B cell (primary cell): ENCODE results near the gene TEX10. TPM values are rescaled to one million over a fixed set of nuclear protein-coding genes. Genes with fewer than 3 reads are reported as not detected.

Experiments
- ATAC-seq: fragments of 200-7000 bp; cut with Tn5 transposase; one replicate; pipeline ENCODE4 v1.10.0; 2021; ENCODE audit warnings: low read depth, mild to moderate bottlenecking, moderate number of reproducible peaks, moderate library complexity
- CTCF ChIA-PET: fragments of 350-600 bp; sonication (Branson Sonifier 250); formaldehyde crosslinking; loops from one replicate; lab custom pipeline; 2021; ENCODE audit warnings: antibody characterized with exemption, inconsistent platforms; lab: Charles Lee
- POLR2A ChIA-PET: fragments of 350-600 bp; sonication (Branson Sonifier 250); formaldehyde crosslinking; loops from one replicate; lab custom pipeline; 2021; ENCODE audit warnings: antibody characterized with exemption; lab: Charles Lee
- DNase-seq: peaks from one replicate; pipeline ENCODE4 v3.0.0; 2013
- H2AFZ ChIP-seq: 2 replicates; pipeline ENCODE4 v1.6.1; 2012; ENCODE audit warnings: mild to moderate bottlenecking, low read depth, low read length; ENCODE audit not compliant: insufficient read depth, poor library complexity, severe bottlenecking
- H3K27ac ChIP-seq, 2 donors: 1 replicate in 1 of 2; 2 replicates in 1 of 2; pipeline ENCODE4 v1.5.1; 2012 to 2013; ENCODE audit warnings: low read length in 2 of 2, mild to moderate bottlenecking in 2 of 2, moderate library complexity in 1 of 2
- H3K27me3 ChIP-seq, 4 experiments: fragments of 200-600 bp in 1 of 4; sonication (generic) in 1 of 4; replicated peaks in 1 of 4; 1 replicate in 2 of 4; 2 replicates in 2 of 4; pipeline versions ENCODE4 v1.6.1 to v1.7.0; 2013 to 2016; ENCODE audit warnings: low read length in 3 of 4, mild to moderate bottlenecking in 2 of 4, mixed read lengths in 1 of 4, moderate library complexity in 1 of 4; ENCODE audit not compliant: insufficient read depth in 4 of 4, control insufficient read depth in 3 of 4; ENCODE audit errors: control extremely low read depth in 1 of 4
- H3K36me3 ChIP-seq, 2 experiments: replicated peaks in 1 of 2; 1 replicate in 1 of 2; 2 replicates in 1 of 2; pipeline versions ENCODE4 v1.6.1 to v1.7.1; 2013; ENCODE audit warnings: low read length in 1 of 2; ENCODE audit not compliant: insufficient read depth in 2 of 2, control insufficient read depth in 1 of 2; ENCODE audit errors: control extremely low read depth in 1 of 2, extremely low read depth in 1 of 2
- H3K4me1 ChIP-seq, 2 donors: fragments of 200-600 bp in 1 of 2; sonication (generic) in 1 of 2; 1 replicate in 1 of 2; 2 replicates in 1 of 2; pipeline versions ENCODE4 v1.5.1 to v1.6.1; 2013 to 2017; ENCODE audit warnings: low read length in 2 of 2; ENCODE audit not compliant: control insufficient read depth in 2 of 2, insufficient read depth in 2 of 2
- H3K4me2 ChIP-seq: replicated peaks from 2 replicates; pipeline ENCODE3; 2012; ENCODE audit warnings: mild to moderate bottlenecking, low read depth, low read length; ENCODE audit not compliant: poor library complexity, severe bottlenecking
- H3K4me3 ChIP-seq, 5 experiments: fragments of 200-600 bp in 1 of 5; sonication (generic) in 1 of 5; 1 replicate in 3 of 5; 2 replicates in 2 of 5; pipeline versions ENCODE4 v1.5.1 to v1.7.0; 2011 to 2016; ENCODE audit warnings: low read length in 4 of 5, mild to moderate bottlenecking in 4 of 5, low read depth in 2 of 5, control low read depth in 1 of 5, moderate library complexity in 1 of 5; ENCODE audit not compliant: insufficient read depth in 1 of 5; ENCODE audit errors: control extremely low read depth in 1 of 5, extremely low read depth in 1 of 5
- H3K79me2 ChIP-seq: fragments of 200-600 bp; sonication (generic); one replicate; pipeline ENCODE4 v1.6.0; 2016; ENCODE audit warnings: low read length; ENCODE audit not compliant: control insufficient read depth, insufficient read depth
- H3K9ac ChIP-seq: fragments of 200-600 bp; sonication (generic); 2 replicates; pipeline ENCODE4 v1.6.1; 2017; ENCODE audit warnings: mild to moderate bottlenecking, low read length, moderate library complexity
- H3K9me3 ChIP-seq, 3 donors: one replicate each; pipeline versions ENCODE4 v1.6.1 to v1.7.1; 2013; ENCODE audit warnings: low read length in 2 of 3; ENCODE audit not compliant: control insufficient read depth in 2 of 3, insufficient read depth in 1 of 3; ENCODE audit errors: control extremely low read depth in 1 of 3
- H4K20me1 ChIP-seq: 2 replicates; pipeline ENCODE4 v1.6.0; 2012; ENCODE audit warnings: mild to moderate bottlenecking, low read length; ENCODE audit not compliant: insufficient read depth, control insufficient read depth, poor library complexity, severe bottlenecking
- H3K27ac Mint-ChIP-seq: one replicate; pipeline ENCODE4 v1.8.0; 2021; ENCODE audit warnings: mixed read lengths
- H3K27me3 Mint-ChIP-seq: one replicate; pipeline ENCODE4 v1.8.0; 2021; ENCODE audit warnings: mixed read lengths
- H3K4me1 Mint-ChIP-seq: one replicate; pipeline ENCODE4 v1.8.0; 2021; ENCODE audit warnings: mixed read lengths
- H3K4me3 Mint-ChIP-seq: one replicate; pipeline ENCODE4 v1.8.0; 2021; ENCODE audit warnings: mixed read lengths
- H3K9me3 Mint-ChIP-seq: one replicate; pipeline ENCODE4 v1.8.0; 2022; ENCODE audit warnings: mixed read lengths; ENCODE audit not compliant: insufficient read depth
- CTCF ChIP-seq: fragments of 200-600 bp; IDR thresholded peaks from one replicate; pipeline ENCODE4 v1.8.0; 2022; ENCODE audit warnings: antibody characterized with exemption, mild to moderate bottlenecking
- EZH2 ChIP-seq: IDR thresholded peaks from 2 replicates; pipeline ENCODE4 v1.6.1; 2012; ENCODE audit warnings: borderline replicate concordance, low read depth, mild to moderate bottlenecking, moderate library complexity, low read length; ENCODE audit not compliant: insufficient read depth, poor library complexity, severe bottlenecking
- WGBS: methylation state at CpG from one replicate; pipeline ENCODE4 v1.1.5; 2013; ENCODE audit warnings: missing lambda C conversion rate; ENCODE audit not compliant: insufficient coverage; 5-methylcytosine and 5-hydroxymethylcytosine counted together
- intact Hi-C: fragments of 100-400 bp; cut with micrococcal nuclease; formaldehyde crosslinking; loops from one replicate; pipeline ENCODE4 v1.10.0; 2022
- polyA plus RNA-seq: library from polyadenylated mRNA; depleted of rRNA; stranded (reverse); fragments of >200 nt; gene quantifications from 2 replicates; pipeline ENCODE4 v1.2.3, GENCODE V29; 2012
- total RNA-seq, 2 donors: library from RNA; stranded (reverse); fragments of 120-200 nt in 1 of 2; gene quantifications; 1 replicate in 1 of 2; 2 replicates in 1 of 2; pipeline versions ENCODE4 v1.2.3 to v1.2.4, GENCODE V29; 2013 to 2022

TEX10 gene
- total and polyA plus RNA-seq, 2 donors (not counting 1 experiment from before 2014, with no cell fraction given) = 15.5 to 24.9 TPM

- Histone ChIP-seq H4K20me1 (peaks cover 10% of the 10 kb centered on the region), H3K36me3 (no peaks in the 10 kb centered on the region), H3K27me3 (no peaks in the 10 kb centered on the region), H3K4me3 (no peak overlapping the region), H3K9ac (no peak overlapping the region), H3K4me1 (peaks cover 23 to 31% of the 10 kb centered on the region in 2 donors), H2AFZ (no peak overlapping the region), H3K9me3 (no peaks in the 10 kb centered on the region), H3K79me2 (peaks cover 20% of the 10 kb centered on the region), H3K27ac (no peak overlapping the region), H3K4me2 (no peak overlapping the region)
- TF ChIP-seq CTCF = no peak
- no peak for TF ChIP-seq EZH2
- CTCF ChIA-PET = no interaction called here
- no peak overlapping the region for H3K4me3 Mint-ChIP-seq
- H3K27me3 Mint-ChIP-seq = no peaks in the 10 kb centered on the region
- H3K27ac Mint-ChIP-seq = peak overlapping the region; percentile 13
- H3K9me3 Mint-ChIP-seq = peaks cover 5% of the 10 kb centered on the region
- H3K4me1 Mint-ChIP-seq = peaks cover 49% of the 10 kb centered on the region
- DNase-seq (peak; percentile 32), ATAC-seq (no peak)
- POLR2A ChIA-PET = no interaction called here
- intact Hi-C loops = loop anchor here (10.0 kb wide), 2 partner anchors 239 to 531 kb away; partner anchors contain the start of gene NR4A3
- 80% methylated on average over 1 of the region's 2 CpGs for WGBS
These were observed 2.8 kb upstream of the TEX10 start for GRCh38 chr9:100355561-100355960.

GRCh38 chr9:100354121-100354800 lies 1.5 kb upstream of the TEX10 start:
- Histone ChIP-seq H3K9me3 (no peaks in the 10 kb centered on the region), H4K20me1 (peaks cover 19% of the 10 kb centered on the region), H3K27ac (no peak overlapping the region), H3K9ac (no peak overlapping the region), H3K36me3 (no peaks in the 10 kb centered on the region), H3K4me2 (no peak overlapping the region), H2AFZ (no peak overlapping the region), H3K27me3 (no peaks in the 10 kb centered on the region), H3K4me1 (peaks cover 35% of the 10 kb centered on the region in 2 donors), H3K4me3 (no peak overlapping the region), H3K79me2 (peaks cover 33% of the 10 kb centered on the region)
- Mint-ChIP-seq H3K9me3 (peaks cover 4% of the 10 kb centered on the region), H3K27ac (peak overlapping the region; percentile 78), H3K4me3 (peak overlapping the region; percentile 64), H3K4me1 (peaks cover 61% of the 10 kb centered on the region), H3K27me3 (no peaks in the 10 kb centered on the region)
- DNase-seq (peak; percentile 22), ATAC-seq (no peak)
- TF ChIP-seq CTCF = no peak
- no peak for TF ChIP-seq EZH2
- WGBS = 100% methylated on average over 1 of the region's 2 CpGs
- intact Hi-C loops = loop anchor here (5.0 to 10.0 kb wide), 4 partner anchors 241 to 1178 kb away; partner anchors contain the start of genes ALG2, NR4A3, RNF20 and SEC61B
- CTCF ChIA-PET = interaction anchor here (2.6 kb wide), 1 partner anchor 30 kb away, joined by 13 read pairs; no protein-coding TSS in a partner anchor
- POLR2A ChIA-PET = no interaction called here
